Neural cell (in vitro differentiated cells): ENCODE results near the gene RABEPK.
"Not testable (repeated sequence)": the region's sequence is repeated elsewhere in the genome, so short reads cannot be mapped to it uniquely, and the experiment has no call there.

Experiments
- CTCF ChIP-seq: fragments of 450-650 bp; IDR thresholded peaks from 2 replicates; pipeline ENCODE4 v1.5.1; 2014; ENCODE audit warnings: antibody characterized with exemption, mild to moderate bottlenecking, moderate library complexity; ENCODE audit not compliant: poor library complexity, severe bottlenecking
- EP300 ChIP-seq: fragments of 450-650 bp; conservative IDR thresholded peaks from 2 replicates; pipeline ENCODE4 v1.6.1; 2014; ENCODE audit warnings: antibody characterized with exemption, mild to moderate bottlenecking, moderate library complexity; ENCODE audit not compliant: poor library complexity, severe bottlenecking
- EZH2 ChIP-seq: fragments of 200-600, 300-800 bp; shearing (Covaris generic), sonication (generic); IDR thresholded peaks from 2 replicates; pipeline ENCODE4 v1.6.1; 2014; ENCODE audit warnings: antibody characterized with exemption, low read length, borderline replicate concordance, mild to moderate bottlenecking; ENCODE audit not compliant: insufficient read depth, poor library complexity, severe bottlenecking
- RAD21 ChIP-seq: fragments of 450-650 bp; conservative IDR thresholded peaks from 2 replicates; pipeline ENCODE4 v1.6.1; 2014; ENCODE audit warnings: antibody characterized with exemption, mild to moderate bottlenecking, moderate library complexity
- REST ChIP-seq: IDR thresholded peaks from 2 replicates; pipeline ENCODE4 v1.6.1; 2012; ENCODE audit warnings: borderline replicate concordance
- SMC3 ChIP-seq: fragments of 450-650 bp; conservative IDR thresholded peaks from 2 replicates; pipeline ENCODE4 v1.6.1; 2014; ENCODE audit warnings: antibody characterized with exemption, mild to moderate bottlenecking, moderate library complexity; ENCODE audit not compliant: poor library complexity

DNA sequence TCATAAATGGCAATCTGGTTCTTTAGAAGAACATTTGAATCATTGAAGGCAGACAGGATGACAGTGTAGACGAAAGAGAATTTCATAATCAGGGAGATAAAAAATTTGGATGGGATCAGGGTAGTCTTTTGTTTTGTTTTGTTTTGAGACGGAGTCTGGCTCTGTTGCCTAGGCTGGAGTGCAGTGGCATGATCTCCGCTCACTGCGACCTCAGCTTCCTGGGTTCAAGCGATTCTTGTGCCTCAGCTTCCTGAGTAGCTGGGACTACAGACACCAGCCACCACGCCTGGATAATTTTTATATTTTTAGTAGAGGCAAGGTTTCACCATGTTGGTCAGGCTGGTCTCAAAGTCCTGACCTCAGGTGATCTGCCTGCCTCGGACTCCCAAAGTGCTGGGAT, 63.7 kb downstream of the RABEPK start:
- TF ChIP-seq CTCF, SMC3, EZH2, EP300, REST, RAD21: not testable (repeated sequence)
